Mucosa of rectum (tissue), 2 donors: ENCODE data around the gene ZNF296.

Experiments used
- H3K27ac ChIP-seq, 2 donors: one replicate each; pipeline ENCODE4 v1.7.0; 2013; ENCODE audit warnings: inconsistent platforms in 2 of 2, low read depth in 2 of 2, low read length in 2 of 2
- H3K27me3 ChIP-seq, 2 donors: one replicate each; pipeline ENCODE4 v1.7.0; 2013; ENCODE audit warnings: low read length in 2 of 2; ENCODE audit not compliant: control insufficient read depth in 2 of 2, insufficient read depth in 2 of 2
- H3K36me3 ChIP-seq, 2 donors: one replicate each; pipeline ENCODE4 v1.7.0; 2013; ENCODE audit warnings: low read length in 2 of 2; ENCODE audit not compliant: control insufficient read depth in 2 of 2, insufficient read depth in 2 of 2
- H3K4me1 ChIP-seq, 2 donors: one replicate each; pipeline ENCODE4 v1.7.0; 2013; ENCODE audit warnings: low read length in 2 of 2, mild to moderate bottlenecking in 1 of 2; ENCODE audit not compliant: control insufficient read depth in 2 of 2, insufficient read depth in 2 of 2
- H3K4me3 ChIP-seq, 2 donors: one replicate each; pipeline ENCODE4 v1.7.0; 2013; ENCODE audit warnings: low read length in 2 of 2
- H3K9ac ChIP-seq, 2 donors: one replicate each; pipeline ENCODE4 v1.7.0; 2013; ENCODE audit warnings: low read length in 2 of 2, low read depth in 1 of 2, mild to moderate bottlenecking in 1 of 2
- H3K9me3 ChIP-seq, 2 donors: one replicate each; pipeline ENCODE4 v1.7.0; 2013; ENCODE audit warnings: low read length in 2 of 2; ENCODE audit not compliant: control insufficient read depth in 2 of 2
- donor health status: healthy.
- donor health status: Normal muscosa, but diverticular disease.

The ZNF296 gene

GRCh38 chr19:45045671-45046353, 30.5 kb downstream of the ZNF296 start:
- Histone ChIP-seq H3K27ac (peak overlapping the region; percentile 24 to 56), H3K4me1 (peaks cover 10 to 16% of the 10 kb centered on the region in 2 donors), H3K36me3 (peaks cover 20 to 54% of the 10 kb centered on the region in 2 donors), H3K27me3 (no peaks in the 10 kb centered on the region), H3K9ac (peak overlapping the region in 1 of 2 donors; percentile 1), H3K9me3 (no peaks in the 10 kb centered on the region), H3K4me3 (no peak overlapping the region)

- Histone ChIP-seq H3K9me3 (no peaks in the 10 kb centered on the region), H3K4me1 (peaks cover 17 to 22% of the 10 kb centered on the region in 2 donors), H3K27me3 (no peaks in the 10 kb centered on the region), H3K36me3 (peaks cover 29 to 54% of the 10 kb centered on the region in 2 donors), H3K4me3 (no peak overlapping the region), H3K27ac (no peak overlapping the region), H3K9ac (no peak overlapping the region)
Observed at GRCh38 chr19:45041125-45041524, 35.2 kb downstream of the ZNF296 start.

GRCh38 chr19:45040059-45040771, 36.1 kb downstream of the ZNF296 start:
- H3K4me1 ChIP-seq, result peaks cover 12 to 18% of the 10 kb centered on the region in 2 donors
- peak overlapping the region in 1 of 2 donors; percentile 38 for H3K27ac ChIP-seq
- H3K9ac ChIP-seq, result peak overlapping the region; percentile 96 to 97
- peak overlapping the region; percentile 82 to 86 for H3K4me3 ChIP-seq
- peaks cover 35 to 54% of the 10 kb centered on the region in 2 donors for H3K36me3 ChIP-seq
- no peaks in the 10 kb centered on the region for H3K9me3 ChIP-seq
- no peaks in the 10 kb centered on the region for H3K27me3 ChIP-seq

GRCh38 chr19:45038931-45039893, 37.1 kb downstream of the ZNF296 start, which contains the start of gene CLASRP:
CLASRP (plus strand) TSS chr19:45039045; CDS start chr19:45040213, 1,168 bp downstream.
- Histone ChIP-seq H3K27me3 (no peaks in the 10 kb centered on the region), H3K36me3 (peaks cover 33 to 48% of the 10 kb centered on the region in 2 donors), H3K27ac (peak within 1 kb of the TSS; percentile 98 to 99), H3K9me3 (no peaks in the 10 kb centered on the region), H3K4me3 (peak within 1 kb of the TSS; percentile 82 to 86), H3K4me1 (peaks cover 12 to 18% of the 10 kb centered on the region in 2 donors), H3K9ac (peak within 1 kb of the TSS; percentile 96 to 97)

GRCh38 chr19:45037393-45038169, 38.7 kb downstream of the ZNF296 start:
- Histone ChIP-seq H3K27ac (no peak overlapping the region), H3K36me3 (peaks cover 34 to 41% of the 10 kb centered on the region in 2 donors), H3K27me3 (no peaks in the 10 kb centered on the region), H3K9ac (no peak overlapping the region), H3K9me3 (no peaks in the 10 kb centered on the region), H3K4me3 (no peak overlapping the region), H3K4me1 (peaks cover 12 to 18% of the 10 kb centered on the region in 2 donors)

GRCh38 chr19:45035755-45036154, 40.5 kb downstream of the ZNF296 start:
- Histone ChIP-seq H3K36me3 (peaks cover 27 to 33% of the 10 kb centered on the region in 2 donors), H3K9ac (no peak overlapping the region), H3K4me3 (no peak overlapping the region)

GRCh38 chr19:45032421-45032820, 43.9 kb downstream of the ZNF296 start:
- Histone ChIP-seq H3K27me3 (no peaks in the 10 kb centered on the region), H3K36me3 (peaks cover 26 to 43% of the 10 kb centered on the region in 2 donors), H3K4me1 (no peaks in the 10 kb centered on the region), H3K9me3 (no peaks in the 10 kb centered on the region), H3K9ac (no peak overlapping the region), H3K4me3 (no peak overlapping the region), H3K27ac (no peak overlapping the region)

More at GRCh38 chr19:45035755-45036154, 40.5 kb downstream of the ZNF296 start:
- no peak overlapping the region for H3K27ac ChIP-seq
- H3K4me1 ChIP-seq, result peaks cover 12 to 14% of the 10 kb centered on the region in 2 donors
- no peaks in the 10 kb centered on the region for H3K27me3 ChIP-seq
- no peaks in the 10 kb centered on the region for H3K9me3 ChIP-seq

- Histone ChIP-seq H3K4me1 (no peaks in the 10 kb centered on the region), H3K36me3 (peaks cover 25 to 45% of the 10 kb centered on the region in 2 donors), H3K27ac (no peak overlapping the region), H3K9me3 (no peaks in the 10 kb centered on the region), H3K9ac (no peak overlapping the region), H3K27me3 (no peaks in the 10 kb centered on the region), H3K4me3 (no peak overlapping the region)
Observed at GRCh38 chr19:45030825-45031224, 45.5 kb downstream of the ZNF296 start.

GRCh38 chr19:45027371-45027770, 48.9 kb downstream of the ZNF296 start:
- Histone ChIP-seq H3K9ac (no peak overlapping the region), H3K4me3 (no peak overlapping the region), H3K36me3 (peaks cover 13 to 30% of the 10 kb centered on the region in 2 donors), H3K9me3 (no peaks in the 10 kb centered on the region), H3K27me3 (no peaks in the 10 kb centered on the region), H3K27ac (no peak overlapping the region), H3K4me1 (no peaks in the 10 kb centered on the region)
